LHCN-M2 (cell line): ENCODE results near the gene C17orf78. TPM values are rescaled to one million over a fixed set of nuclear protein-coding genes. Genes with fewer than 3 reads are reported as not detected.
"Not testable (repeated sequence)": the region's sequence is repeated elsewhere in the genome, so short reads cannot be mapped to it uniquely, and the experiment has no call there.

Source experiments
- DNase-seq: peaks from one replicate; pipeline ENCODE4 v3.0.0-alpha.2; 2012; ENCODE audit warnings: low read depth
- total RNA-seq: library from RNA; depleted of rRNA; stranded (reverse); fragments of >200 nt; gene quantifications from 2 replicates; pipeline ENCODE4 v1.2.3, GENCODE V29; 2014

The C17orf78 gene
- total RNA-seq, 1 experiment from 2014 or later, result not detected

GRCh38 chr17:37386462-37386861, 10.7 kb downstream of the C17orf78 start:
- DNase-seq, result no peak

DNA sequence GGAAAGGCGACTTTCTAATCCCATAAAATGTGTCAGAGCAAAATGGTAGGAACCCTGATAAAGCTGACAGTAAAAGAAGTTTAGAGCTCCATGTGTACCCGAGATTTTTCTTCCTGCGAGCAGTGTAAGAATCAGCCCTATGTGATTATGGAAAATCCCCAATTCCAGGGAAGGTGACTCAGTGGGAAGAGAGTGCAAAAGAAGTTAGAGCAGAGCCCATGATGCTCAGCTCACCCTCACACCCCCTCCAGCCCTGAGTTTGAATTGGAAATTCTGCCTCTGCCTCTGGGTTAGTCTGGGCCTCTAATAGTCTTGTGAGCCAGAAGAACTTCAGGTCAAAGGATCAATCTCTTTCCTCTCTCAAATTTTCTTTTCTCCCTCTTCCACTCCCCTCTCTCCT, 12.5 kb downstream of the C17orf78 start:
- DNase-seq, result no peak

- no peak for DNase-seq
These were observed 13.4 kb downstream of the C17orf78 start for GRCh38 chr17:37389160-37389559.

- no peak for DNase-seq
These were observed 15.4 kb downstream of the C17orf78 start for GRCh38 chr17:37391146-37391545.

- peak; percentile 87 for DNase-seq
These were observed 16.3 kb downstream of the C17orf78 start for GRCh38 chr17:37392024-37392590.

DNA sequence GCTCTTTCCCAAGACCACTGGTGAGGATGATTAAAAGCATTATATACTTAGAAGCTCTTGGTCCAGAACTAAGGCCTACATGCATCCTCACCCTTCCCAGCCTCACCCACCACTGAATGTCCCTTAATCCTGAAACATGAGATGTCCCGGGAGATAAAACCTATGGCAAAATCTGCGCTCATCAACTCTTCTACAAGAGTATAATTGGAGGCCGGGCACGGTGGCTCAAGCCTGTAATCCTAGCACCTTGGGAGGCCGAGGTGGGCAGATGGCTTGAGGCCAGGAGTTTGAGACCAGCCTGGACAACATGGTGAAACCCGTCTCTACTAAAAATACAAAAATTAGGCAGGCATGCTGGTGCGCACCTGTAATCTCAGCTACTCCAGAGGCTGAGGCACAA, 17.6 kb downstream of the C17orf78 start:
- DNase-seq, result no peak

DNA sequence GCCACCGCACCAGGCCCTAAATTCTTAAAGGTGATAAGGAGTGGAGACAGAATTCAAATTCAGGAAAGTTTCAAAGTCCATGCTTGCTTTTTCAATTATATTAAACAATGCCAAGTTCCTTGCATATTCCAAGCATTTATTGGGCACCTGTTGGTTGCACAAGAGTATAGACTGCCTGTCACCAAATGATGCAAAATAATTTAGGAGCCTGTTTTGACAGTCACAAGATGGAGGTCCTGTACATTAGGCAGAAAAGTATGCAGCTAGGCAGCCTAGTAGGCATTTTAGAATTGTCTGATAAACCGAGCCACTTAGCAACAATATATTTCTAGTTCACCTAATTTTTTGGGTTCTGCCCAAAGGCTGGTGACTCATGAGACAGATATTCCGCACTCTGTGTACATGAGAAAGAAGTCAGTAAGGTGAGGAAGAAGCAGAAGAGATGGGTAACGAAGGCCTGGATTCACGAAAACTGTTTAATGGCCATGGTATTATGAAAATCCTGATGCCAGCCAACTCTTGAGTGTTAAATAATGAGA, 23.5 kb downstream of the C17orf78 start:
- no peak for DNase-seq

DNA sequence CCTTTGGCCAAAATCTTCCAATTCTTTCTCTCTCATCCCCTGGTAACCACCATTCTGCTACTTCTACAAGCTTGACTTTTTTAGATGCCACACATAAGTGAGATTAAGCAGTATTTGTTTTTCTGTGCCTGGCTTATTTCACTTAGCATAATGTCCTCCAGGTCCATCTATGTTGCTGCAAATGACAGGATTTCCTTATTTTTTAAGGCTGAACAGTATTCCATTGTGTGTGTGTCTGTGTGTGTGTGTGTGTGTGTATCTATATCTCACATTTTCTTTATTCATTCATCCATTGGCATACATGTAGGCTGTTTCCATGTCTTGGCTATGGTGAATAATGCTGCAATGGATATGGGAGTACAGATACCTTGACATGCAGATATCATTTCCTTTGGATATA, 24.7 kb downstream of the C17orf78 start:
- DNase-seq, result no peak

DNA sequence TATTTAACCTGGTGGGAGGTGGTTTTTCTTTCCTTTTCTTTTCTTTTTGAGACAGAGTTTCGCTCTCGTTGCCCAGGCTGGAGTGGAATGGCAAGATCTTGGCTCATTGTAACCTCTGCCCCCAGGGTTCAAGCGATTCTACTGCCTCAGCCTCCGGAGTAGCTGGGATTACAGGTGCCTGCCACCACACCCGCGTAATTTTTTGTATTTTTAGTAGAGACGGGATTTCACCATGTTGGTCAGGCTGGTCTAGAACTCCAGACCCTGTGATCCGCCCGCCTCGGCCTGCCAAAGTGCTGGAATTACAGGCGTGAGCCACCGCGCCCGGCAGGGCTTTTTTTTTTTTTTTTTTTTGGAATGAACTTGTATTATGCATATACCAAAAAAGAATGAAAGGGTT, 29.7 kb downstream of the C17orf78 start:
- DNase-seq, result not testable (repeated sequence)

GRCh38 chr17:37405955-37406634, 30.3 kb downstream of the C17orf78 start:
- DNase-seq, result peak; percentile 8

- peak; percentile 76 for DNase-seq
These were observed 31.1 kb downstream of the C17orf78 start, which contains the start of the genes ACACA and TADA2A for GRCh38 chr17:37406635-37407461. ACACA (minus strand) TSS chr17:37406836; CDS start chr17:37406299, 537 bp downstream. TADA2A (plus strand) TSS chr17:37406886; CDS start chr17:37411366, 4,480 bp downstream.

- not testable (repeated sequence) for DNase-seq
These were observed 32.3 kb downstream of the C17orf78 start for GRCh38 chr17:37408145-37408479.

DNA sequence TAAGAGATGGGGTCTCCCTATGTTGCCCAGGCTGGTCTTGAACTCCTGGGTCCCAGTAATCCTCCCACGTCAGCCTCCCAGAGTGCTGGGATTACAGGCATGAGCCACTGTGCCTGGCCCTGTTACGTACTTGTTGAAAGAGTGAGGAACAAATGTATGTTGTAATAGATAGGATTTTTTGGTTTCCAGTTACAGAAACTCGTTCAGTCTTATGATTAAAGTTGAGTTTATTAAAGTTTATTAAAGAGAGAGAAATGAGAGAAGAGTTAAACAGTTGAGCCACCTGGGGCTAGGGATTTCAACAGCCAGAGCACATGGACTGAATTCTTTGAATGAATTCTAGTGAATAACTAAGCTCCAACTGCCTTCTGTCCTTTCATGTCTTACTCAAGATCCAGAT, 34.6 kb downstream of the C17orf78 start:
- no peak for DNase-seq

DNA sequence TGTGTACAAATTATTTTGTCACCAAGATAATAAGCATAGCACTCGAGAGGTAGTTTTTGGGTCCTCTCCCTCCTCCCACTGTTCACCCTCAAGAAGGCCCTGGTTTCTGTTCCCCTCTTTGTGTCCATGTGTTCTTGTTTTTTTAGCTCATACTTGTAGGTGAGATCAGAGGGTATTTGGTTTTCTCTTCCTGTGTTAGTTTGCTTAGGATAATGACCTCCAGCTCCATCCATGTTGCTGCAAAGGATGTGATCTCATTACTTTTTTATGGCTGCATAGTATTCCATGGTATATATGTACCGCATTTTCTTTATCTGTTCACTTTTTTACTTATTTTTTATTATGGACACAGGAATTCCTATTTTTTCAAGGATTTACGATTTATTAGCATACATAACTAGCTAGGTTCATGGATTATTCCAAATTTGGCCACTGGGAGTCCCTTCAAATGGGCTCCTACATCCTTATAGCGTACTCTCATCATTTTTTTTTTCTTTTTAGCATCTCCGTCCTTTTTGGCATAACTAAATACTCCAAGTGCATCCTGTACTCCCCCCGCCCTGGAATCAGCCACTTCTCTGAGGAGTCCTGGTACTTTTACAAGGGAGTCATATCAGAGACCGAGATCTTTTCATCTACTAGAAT, 38.2 kb downstream of the C17orf78 start:
- no peak for DNase-seq

DNA sequence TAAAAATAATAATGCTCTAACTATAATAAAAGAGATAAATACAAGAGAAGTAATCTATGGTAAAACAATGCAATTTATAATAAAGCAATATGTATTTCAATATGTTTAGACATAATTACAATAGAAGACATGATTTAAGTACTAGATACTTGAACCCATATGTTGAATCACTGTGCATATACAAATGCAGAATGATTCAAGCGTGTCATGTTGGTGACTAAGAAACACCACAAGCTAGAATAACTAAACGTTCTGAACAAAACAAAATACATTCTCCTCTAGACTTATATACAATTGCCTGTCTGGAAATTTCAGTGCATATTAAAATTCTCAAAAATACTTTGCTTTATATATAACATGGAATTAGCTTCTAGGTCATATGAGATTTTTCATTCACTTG, 42.1 kb downstream of the C17orf78 start:
- DNase-seq, result peak; percentile 15

- no peak for DNase-seq
These were observed 47.3 kb downstream of the C17orf78 start for GRCh38 chr17:37422971-37423625.

- DNase-seq, result no peak
These were observed 49.5 kb downstream of the C17orf78 start for GRCh38 chr17:37425268-37425667.

GRCh38 chr17:37429039-37429438, 53.3 kb downstream of the C17orf78 start:
- no peak for DNase-seq

DNA sequence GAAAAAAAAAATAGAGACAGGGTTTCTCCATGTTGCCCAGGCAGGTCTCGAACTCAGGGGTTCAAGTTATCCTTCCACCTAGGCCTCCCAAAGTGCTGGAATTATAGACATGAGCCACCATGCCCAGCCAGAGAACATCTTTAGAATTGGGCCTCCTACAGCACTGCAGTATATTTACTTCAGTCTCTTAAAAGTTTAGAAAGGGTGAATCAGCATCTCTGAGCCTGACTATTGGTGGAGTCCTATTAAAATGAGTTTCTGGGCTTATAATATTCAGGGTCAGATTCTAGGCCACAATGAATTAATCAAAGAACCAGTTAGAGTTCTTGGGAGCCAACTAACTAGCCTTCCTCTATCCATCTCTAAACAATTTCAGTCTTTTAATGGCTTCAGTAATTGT, 53.7 kb downstream of the C17orf78 start:
- DNase-seq, result no peak

- DNase-seq, result peak; percentile 42
These were observed 54.4 kb downstream of the C17orf78 start for GRCh38 chr17:37430051-37430627.

- DNase-seq, result no peak
These were observed 56.9 kb downstream of the C17orf78 start for GRCh38 chr17:37432671-37433070.
